Endothelial cell of umbilical vein (primary cell): Measurements from ENCODE around the gene SH3RF3.

Experiments
- EZH2 ChIP-seq: IDR thresholded peaks from 2 replicates; pipeline ENCODE4 v1.6.1; 2012; ENCODE audit warnings: borderline replicate concordance, low read depth, mild to moderate bottlenecking, moderate library complexity, low read length, inconsistent platforms; ENCODE audit not compliant: severe bottlenecking
- FOS ChIP-seq: IDR thresholded peaks from 2 replicates; pipeline ENCODE4 v1.6.1; 2011; ENCODE audit warnings: mild to moderate bottlenecking, low read length, moderate library complexity, borderline replicate concordance; ENCODE audit not compliant: insufficient read depth
- POLR2A ChIP-seq: IDR thresholded peaks from 2 replicates; pipeline ENCODE4 v1.6.1; 2012; ENCODE audit warnings: low read depth, mild to moderate bottlenecking, control low read depth, low read length
- POLR2AphosphoS5 ChIP-seq: IDR thresholded peaks from 2 replicates; pipeline ENCODE4 v1.6.1; 2012; ENCODE audit warnings: low read depth, mild to moderate bottlenecking, control low read depth, low read length, moderate library complexity; ENCODE audit not compliant: insufficient read depth
- TF ChIP-seq, protein P1 (sequence below), 2 donors: IDR thresholded peaks; 1 replicate in 1 of 2; 2 replicates in 1 of 2; pipeline ENCODE4 v1.5.1; 2011; ENCODE audit warnings: low read length in 2 of 2, mild to moderate bottlenecking in 2 of 2, moderate library complexity in 2 of 2, control low read depth in 1 of 2, inconsistent platforms in 1 of 2, low read depth in 1 of 2; ENCODE audit not compliant: insufficient read depth in 1 of 2; ENCODE audit errors: extremely low read depth in 1 of 2

DNA sequence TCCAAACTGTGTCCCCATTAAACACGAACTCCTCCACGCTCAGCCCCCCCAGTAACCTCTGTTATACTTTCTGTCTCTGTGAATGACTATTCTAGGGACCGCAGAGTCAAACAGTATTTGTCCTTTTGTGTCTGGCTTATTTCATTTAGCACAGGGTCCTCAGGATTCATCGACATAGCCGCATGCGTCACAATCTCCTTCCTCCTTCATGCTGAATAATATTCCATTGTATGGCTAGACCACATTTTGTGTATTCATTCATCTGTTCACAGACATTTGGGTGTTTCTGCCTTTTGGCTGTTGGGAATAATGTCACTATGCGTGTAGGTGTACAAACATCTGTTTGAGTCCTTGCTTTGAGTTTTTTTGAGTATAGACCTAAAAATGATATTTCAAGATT lies 80.9 kb downstream of the SH3RF3 start:
- no peak for TF ChIP-seq POLR2A
- TF ChIP-seq, protein P1, sequence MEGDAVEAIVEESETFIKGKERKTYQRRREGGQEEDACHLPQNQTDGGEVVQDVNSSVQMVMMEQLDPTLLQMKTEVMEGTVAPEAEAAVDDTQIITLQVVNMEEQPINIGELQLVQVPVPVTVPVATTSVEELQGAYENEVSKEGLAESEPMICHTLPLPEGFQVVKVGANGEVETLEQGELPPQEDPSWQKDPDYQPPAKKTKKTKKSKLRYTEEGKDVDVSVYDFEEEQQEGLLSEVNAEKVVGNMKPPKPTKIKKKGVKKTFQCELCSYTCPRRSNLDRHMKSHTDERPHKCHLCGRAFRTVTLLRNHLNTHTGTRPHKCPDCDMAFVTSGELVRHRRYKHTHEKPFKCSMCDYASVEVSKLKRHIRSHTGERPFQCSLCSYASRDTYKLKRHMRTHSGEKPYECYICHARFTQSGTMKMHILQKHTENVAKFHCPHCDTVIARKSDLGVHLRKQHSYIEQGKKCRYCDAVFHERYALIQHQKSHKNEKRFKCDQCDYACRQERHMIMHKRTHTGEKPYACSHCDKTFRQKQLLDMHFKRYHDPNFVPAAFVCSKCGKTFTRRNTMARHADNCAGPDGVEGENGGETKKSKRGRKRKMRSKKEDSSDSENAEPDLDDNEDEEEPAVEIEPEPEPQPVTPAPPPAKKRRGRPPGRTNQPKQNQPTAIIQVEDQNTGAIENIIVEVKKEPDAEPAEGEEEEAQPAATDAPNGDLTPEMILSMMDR (IDR thresholded peaks at IDR 0.05; ENCODE audit: extremely low read depth in 1 of 2, insufficient read depth in 1 of 2, low read depth in 1 of 2, low read length in 2 of 2) = no peak
- no peak for TF ChIP-seq POLR2AphosphoS5
- no peak for TF ChIP-seq EZH2
- TF ChIP-seq FOS = no peak
